Activated CD8-positive, alpha-beta memory T cell treated with anti-CD3 and anti-CD28 coated beads, Interleukin-2, amount 50 U/mL, for 48 hours (primary cell): Measurements from ENCODE around the gene DHX32.
"Not testable (repeated sequence)": the region's sequence is repeated elsewhere in the genome, so short reads cannot be mapped to it uniquely, and the experiment has no call there.

Source experiments
- DNase-seq: peaks from one replicate; pipeline ENCODE4 v3.0.0-alpha.2; 2020

Gene DHX32, protein sequence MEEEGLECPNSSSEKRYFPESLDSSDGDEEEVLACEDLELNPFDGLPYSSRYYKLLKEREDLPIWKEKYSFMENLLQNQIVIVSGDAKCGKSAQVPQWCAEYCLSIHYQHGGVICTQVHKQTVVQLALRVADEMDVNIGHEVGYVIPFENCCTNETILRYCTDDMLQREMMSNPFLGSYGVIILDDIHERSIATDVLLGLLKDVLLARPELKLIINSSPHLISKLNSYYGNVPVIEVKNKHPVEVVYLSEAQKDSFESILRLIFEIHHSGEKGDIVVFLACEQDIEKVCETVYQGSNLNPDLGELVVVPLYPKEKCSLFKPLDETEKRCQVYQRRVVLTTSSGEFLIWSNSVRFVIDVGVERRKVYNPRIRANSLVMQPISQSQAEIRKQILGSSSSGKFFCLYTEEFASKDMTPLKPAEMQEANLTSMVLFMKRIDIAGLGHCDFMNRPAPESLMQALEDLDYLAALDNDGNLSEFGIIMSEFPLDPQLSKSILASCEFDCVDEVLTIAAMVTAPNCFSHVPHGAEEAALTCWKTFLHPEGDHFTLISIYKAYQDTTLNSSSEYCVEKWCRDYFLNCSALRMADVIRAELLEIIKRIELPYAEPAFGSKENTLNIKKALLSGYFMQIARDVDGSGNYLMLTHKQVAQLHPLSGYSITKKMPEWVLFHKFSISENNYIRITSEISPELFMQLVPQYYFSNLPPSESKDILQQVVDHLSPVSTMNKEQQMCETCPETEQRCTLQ

GRCh38 chr10:125881192-125881591 lies at the start of gene DHX32:
TSS of gene DHX32 (minus strand) at chr10:125881292. CDS start at chr10:125880824, 468 bp downstream.
- no peak for DNase-seq

DNA sequence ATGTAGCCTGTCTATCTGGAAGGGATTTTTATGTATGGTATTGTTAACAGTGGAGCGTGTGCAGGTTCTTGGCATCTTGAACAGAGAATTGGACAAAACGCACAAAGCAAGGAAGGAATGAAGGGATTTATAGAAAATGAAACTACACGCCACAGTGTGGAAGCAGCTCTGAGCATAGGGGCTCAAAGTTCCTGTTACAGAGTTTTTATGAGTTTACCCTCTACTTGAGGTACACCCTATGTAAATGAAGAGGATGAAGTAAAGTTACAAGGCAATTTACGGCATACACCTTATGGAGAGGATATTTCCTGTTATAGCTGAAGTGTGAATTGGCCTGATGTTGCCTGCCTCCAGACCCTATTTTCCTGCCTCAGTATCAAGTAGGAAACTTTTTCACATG lies 48.5 kb upstream of the DHX32 start:
- DNase-seq = no peak

DNA sequence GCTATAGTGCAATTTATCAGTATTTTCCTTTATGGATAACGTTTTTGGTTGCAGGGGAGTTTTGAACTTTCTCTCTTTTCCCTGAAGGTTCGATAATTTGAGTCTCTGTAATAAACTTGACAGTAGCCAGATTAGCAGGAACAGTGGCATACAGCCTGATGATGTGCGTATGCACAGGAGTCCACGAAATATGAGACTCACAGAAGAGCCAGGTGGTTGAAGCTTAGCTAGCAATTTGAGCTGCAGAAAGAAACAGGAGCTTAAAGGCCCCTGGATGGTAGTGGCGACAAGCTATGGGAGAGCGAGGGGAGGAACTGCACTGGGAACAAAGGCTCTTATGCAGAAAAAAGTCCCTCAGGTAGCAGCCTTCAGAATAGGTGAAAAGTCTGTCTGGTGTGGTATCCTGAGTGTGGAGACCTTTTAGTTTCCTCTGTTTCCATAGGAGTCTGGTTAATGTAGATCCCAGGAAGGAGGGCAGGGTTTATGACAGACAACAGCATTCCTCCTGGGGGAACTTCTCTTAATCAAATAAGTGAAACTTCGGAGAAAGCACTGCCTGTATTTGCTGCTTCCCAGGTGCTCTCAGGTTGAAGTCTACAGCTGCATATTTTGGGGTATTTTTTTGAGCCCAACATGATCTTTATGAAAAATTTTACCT lies 48.0 kb upstream of the DHX32 start:
- no peak for DNase-seq

GRCh38 chr10:125927265-125927664 lies 46.2 kb upstream of the DHX32 start:
- DNase-seq = not testable (repeated sequence)

DNA sequence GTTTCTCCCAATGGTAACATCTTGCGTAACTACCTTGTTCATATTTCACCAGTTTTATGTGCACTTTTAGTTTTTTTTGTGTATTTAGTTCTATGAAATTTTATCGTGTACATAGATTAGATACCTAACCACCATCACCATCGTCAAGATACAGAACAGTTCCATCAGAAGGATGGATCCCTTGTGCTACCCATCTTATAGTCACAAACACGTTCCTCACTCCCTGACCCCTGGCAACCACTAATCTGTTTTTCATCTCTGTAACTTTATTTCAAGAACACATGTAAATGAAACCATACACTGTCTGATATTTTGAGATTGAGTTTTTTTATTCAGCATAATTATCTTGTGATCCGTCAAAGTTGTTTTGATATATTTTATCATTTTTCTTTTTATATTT lies 45.2 kb upstream of the DHX32 start:
- no peak for DNase-seq

DNA sequence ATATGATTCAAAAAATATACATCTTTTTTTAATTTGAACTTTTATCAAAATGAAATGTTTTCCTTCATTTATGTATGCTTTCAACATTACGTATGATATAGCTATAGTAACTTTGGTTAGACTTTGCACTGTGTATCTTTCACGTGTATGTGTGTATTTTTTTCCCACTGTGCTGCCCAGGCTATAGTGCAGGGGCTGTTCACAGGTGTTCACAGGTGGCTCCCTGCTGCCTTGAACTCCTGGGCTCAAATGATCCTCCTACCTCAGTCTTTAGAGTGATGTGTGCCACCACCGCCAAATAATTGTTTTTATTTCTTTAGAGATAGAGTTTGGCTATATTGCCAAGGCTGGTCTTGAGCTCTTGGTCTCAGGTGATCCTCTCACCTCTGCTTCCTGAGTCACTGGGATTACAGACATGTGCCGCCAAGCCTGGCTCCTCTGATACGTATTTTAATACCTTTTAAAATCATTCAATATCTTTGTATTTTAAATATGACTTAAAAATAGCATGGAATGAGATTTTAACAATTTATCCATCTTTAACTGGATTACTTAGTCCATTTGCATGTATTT lies 44.3 kb upstream of the DHX32 start:
- DNase-seq = no peak

- DNase-seq = not testable (repeated sequence)
Observed at GRCh38 chr10:125921643-125922306, 40.7 kb upstream of the DHX32 start.

GRCh38 chr10:125917704-125918361 lies 36.7 kb upstream of the DHX32 start:
- DNase-seq = not testable (repeated sequence)

GRCh38 chr10:125916977-125917376 lies 35.9 kb upstream of the DHX32 start:
- no peak for DNase-seq

DNA sequence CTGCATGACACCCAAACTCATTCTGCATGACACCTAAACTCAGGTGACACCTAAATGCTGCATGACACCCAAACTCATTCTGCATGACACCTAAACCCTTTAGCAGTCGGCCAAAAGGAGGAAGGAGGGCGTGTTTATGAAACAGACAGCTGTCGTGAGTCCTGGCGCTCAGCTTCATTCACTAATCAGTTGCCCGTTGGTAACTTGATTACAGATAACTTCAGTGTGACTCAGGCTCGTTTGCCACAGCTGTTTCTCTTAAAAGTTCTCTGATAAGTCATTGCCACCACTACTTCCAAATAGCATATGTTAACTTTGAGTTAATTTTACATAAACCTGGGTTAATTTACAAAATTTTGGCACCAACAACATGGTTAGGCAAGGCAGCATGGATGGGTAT lies 32.2 kb upstream of the DHX32 start:
- DNase-seq = not testable (repeated sequence)

DNA sequence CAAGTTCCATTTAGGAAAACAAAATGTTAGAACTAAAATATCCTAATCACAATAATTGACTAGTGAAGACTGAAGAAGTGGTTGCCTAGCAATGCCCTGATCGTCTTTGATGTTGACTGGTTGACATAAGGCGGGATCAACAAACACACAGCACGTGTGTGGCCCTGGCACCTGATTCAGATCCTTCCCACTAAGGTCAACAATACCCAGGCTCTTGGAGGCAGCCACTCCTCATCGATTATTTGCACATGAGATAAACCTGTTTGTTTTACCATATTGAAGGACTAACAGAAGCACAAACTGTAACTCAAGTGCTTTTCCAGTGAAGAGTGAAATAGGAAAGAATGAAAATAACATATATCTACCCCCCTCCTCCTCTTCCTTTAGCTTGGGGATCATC lies 30.9 kb upstream of the DHX32 start:
- no peak for DNase-seq

GRCh38 chr10:125911145-125911544 lies 30.1 kb upstream of the DHX32 start:
- DNase-seq = no peak

DNA sequence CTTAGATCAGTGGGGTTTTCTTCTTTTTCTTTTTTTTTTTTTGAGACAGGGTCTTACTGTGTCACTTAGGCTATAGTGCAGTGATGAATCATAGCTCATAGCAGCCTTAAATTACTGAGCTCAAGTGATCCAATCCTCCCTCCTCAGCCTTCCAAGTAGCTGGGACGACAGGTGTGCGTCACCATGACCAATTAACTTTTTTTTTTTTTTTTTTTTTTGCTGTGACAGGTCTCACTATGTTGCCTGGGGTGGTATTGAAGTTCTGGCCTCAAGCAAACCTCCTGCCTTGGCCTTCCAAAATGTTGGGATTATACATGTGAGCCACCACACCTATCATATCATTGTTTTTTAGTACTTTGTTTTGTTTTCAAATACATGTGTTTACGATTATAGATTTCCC lies 28.4 kb upstream of the DHX32 start:
- DNase-seq = not testable (repeated sequence)

DNA sequence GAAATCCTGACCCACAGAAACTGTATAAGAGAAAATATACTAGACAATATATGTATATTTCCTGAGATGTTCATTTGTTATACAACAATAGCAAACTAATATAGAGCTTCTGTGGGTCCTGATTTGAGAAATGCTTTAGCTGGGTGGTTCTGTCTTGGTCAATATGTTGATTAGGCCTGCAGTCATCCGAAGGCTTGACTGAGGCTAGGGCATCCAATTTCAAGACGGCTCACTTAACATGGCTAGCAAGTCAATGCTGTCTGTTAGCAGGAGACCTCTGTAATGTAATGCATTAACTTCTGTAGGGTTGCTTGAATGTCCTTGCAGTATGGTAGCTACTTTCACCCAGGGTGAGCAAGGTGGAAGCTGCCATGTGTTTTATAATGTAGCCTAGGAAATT lies 27.7 kb upstream of the DHX32 start:
- not testable (repeated sequence) for DNase-seq

DNA sequence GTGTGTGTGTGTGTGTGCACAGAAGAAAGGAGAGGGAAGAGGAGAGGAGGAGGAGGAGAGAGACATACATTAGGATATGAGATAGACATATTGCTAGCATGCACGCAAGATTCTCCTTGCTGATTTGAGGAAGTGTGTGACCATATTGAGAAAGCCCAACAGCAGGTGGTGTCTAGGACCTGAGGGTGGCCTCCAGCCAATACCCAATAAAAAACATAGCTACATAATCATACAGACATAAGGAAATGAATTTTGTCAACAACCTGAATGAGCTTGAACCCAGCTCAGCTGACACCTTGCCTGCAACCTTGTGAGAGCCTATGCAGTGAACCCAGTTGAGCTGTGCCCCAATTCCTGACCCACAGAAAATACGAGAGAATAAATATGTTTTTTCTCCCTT lies 26.5 kb upstream of the DHX32 start:
- DNase-seq = not testable (repeated sequence)

DNA sequence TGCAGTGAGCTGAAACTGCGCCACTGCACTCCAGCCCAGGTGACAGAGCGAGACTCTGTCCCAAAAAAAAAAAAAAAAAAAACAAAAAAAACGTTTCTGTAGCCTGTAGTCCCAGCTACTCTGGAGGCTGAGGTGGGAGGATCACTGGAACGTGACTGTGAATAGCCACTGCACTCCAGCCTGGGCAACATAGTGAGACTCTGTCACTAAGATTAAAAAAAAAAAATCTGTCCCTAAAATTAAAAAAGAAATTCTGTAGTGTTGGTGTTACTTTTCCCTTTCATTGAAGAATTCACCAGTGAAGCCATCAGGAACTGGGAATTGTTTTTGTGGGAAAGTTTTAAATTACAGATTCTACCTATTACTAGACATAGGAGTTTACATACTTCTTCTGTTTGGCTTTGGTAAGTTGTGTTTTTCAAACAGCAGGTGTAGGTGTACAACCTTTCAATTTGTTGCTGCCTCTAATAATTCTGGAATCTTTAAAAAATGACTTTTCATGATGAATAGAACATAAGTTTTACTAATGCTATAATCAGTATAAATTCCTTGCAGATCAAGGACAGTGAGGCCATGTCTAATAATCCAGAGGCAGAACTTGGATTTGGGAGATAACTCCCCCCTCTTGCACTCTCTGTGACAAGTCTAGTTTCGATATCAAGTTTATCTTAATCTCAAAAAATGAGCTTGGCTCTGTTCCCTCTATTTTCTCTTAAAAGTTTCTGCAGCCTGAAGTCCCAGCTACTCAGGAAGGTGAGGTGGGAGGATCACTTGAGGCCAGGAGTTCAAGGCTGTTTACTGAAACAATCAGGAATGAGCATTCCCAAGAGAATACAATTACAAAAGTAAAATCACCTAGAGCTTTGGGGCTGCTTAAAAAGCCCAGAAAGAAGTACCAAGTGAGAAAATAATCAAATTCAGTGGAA lies 24.2 kb upstream of the DHX32 start:
- not testable (repeated sequence) for DNase-seq

DNA sequence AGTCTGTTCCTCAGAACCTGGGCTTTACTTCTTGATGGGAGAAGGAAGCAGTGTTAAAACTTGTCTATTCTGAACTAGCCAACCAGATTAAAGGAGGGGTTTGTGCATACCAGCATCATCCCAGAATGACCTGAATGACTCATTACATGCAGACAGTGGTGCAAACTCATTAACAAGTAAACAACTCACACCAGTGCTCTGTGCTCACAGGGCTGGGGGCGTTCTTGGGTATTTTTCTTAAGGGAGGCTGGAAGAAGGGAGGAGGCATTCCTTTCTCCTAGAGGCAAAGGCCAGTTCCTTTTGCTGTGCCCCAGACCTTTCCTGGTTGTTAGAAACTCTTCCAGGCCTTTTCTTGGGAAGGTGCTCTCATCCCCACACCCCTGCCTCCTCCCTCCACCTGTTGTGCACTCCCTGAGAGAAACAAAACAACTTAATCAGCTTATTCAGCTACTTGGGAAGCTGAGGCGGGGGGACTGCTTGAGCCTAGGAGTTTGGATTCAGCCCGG lies 22.1 kb upstream of the DHX32 start:
- not testable (repeated sequence) for DNase-seq

DNA sequence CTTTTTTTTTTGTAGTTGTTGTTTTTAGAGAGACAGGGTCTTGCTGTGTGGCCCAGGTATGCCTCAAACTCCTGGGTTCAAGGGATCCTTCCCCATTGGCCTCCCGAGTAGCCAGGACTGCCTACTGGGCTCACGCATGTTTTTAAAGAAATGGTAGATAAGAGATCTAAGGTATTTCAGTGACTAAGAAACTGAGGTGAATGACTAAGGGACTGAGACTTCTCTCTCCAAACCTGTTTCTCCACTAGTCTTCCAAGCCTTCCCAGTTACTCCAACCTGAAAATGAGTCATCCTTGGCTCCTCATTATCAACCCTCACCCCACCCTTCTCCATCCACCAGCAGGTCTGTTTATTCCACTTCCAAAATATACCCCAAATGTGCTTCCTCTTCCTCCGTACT lies 19.9 kb upstream of the DHX32 start:
- DNase-seq = not testable (repeated sequence)

GRCh38 chr10:125897317-125897716 lies 16.2 kb upstream of the DHX32 start:
- not testable (repeated sequence) for DNase-seq

DNA sequence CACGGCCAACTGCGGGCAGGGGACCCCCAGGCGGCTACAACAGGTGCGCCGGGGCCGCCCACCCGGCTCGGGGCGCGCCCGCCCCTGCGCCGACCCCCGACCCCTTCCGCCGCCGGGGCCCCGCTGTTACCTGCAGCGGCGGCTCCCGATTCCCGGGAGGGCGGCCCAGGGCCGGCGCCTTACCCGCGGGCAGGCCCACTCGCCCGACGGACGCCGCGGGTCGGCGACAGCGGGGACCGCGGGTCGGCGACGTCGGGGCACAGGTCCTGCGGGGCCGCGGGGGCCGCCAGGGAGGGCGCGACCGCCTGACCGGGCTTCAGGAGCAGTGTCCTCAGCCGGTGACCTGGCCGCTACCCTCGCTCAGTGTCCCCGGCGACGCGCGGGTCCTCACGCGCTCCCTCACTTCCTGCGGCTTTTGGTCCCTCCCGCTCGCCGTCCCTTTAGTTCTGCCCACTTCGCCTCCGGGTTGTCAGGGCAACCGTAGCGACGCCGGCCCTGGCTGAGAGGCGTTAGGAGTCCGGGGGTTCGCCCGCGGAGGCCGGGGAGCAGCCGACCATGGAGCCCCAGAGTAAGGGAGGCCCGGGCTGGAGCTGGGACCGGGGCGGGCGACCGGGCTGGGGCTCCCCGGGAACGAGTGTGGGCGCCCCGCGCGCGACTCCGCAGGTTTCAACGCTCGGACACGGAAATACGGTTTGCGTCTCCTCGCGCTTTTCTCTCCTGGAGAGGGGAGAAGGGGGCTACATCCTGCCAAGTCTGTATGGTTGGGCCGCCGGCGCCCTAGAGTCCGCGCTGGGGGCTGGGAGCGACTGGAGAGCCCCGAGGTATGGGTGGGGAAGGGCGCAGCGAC lies 15.2 kb upstream of the DHX32 start, which contains the start of gene FANK1:
TSS of gene FANK1 (plus strand) at position 477 of the 847 bp plus-strand sequence. CDS start at position 556, 79 bp downstream.
- DNase-seq = peak; percentile 90
